AG10803 (cell line): ENCODE measurements around the gene CAB39L.
A peak's percentile ranks its signal among the peaks of the same experiment; 100 is the strongest.

Experiments
- DNase-seq: peaks from one replicate; pipeline ENCODE4 v3.0.0; 2010; ENCODE audit warnings: low read depth
- H3K4me3 ChIP-seq: 2 replicates; pipeline ENCODE4 v1.5.1; 2011; ENCODE audit warnings: mild to moderate bottlenecking, low read length, control low read depth
- TF ChIP-seq, protein P1 (sequence below): conservative IDR thresholded peaks from 2 replicates; pipeline ENCODE4 v1.5.1; 2011; ENCODE audit warnings: mild to moderate bottlenecking, low read length, control low read depth, inconsistent platforms

Gene CAB39L

DNA sequence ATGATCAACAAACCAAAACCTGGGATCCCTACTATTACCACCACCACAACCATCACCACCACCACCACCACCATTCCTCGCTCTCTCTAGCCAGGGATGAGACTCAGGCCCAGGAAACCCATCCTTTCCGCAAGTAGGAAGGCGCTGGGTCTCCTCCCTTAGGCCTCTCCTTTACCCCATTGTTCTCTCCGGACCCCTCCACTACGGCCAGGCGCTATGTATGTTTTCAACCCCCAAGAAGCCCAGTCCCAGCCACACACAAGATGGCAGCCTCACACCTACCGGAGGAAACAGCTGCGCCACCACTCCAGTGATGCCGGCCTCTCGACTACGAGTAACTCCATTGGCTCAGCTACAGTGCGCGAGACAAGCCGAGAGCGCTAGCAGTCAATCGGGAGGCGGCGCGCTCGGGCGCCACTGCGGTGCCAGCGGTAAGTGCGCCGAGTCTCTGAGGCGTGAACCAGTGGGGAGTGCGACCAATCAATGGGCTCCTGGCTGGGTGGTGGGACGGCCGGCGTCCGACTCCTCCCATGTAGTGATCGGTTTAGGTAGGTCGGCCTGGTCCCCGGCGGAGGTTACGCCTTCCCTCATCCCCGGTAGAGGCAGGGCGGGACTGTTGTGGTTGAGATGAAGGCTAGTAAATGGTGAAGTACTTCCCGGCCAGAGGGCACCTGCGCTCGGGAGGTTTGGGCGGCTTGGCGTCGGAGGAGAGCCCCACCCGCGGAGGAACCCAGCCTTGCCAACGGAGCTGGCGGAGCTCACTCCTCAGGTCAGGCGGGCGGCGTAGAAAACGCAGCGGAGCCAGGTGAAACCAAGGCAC is at the start of gene CAB39L, which contains the start of gene SETDB2:
TSS of gene CAB39L (minus strand) at position 361 of the 820 bp plus-strand sequence. CDS start 61,154 bp downstream, outside the sequence.
TSS of gene SETDB2 (plus strand) at position 571 of the 820 bp plus-strand sequence. CDS start 7,620 bp downstream, outside the sequence.
- TF ChIP-seq, protein P1, sequence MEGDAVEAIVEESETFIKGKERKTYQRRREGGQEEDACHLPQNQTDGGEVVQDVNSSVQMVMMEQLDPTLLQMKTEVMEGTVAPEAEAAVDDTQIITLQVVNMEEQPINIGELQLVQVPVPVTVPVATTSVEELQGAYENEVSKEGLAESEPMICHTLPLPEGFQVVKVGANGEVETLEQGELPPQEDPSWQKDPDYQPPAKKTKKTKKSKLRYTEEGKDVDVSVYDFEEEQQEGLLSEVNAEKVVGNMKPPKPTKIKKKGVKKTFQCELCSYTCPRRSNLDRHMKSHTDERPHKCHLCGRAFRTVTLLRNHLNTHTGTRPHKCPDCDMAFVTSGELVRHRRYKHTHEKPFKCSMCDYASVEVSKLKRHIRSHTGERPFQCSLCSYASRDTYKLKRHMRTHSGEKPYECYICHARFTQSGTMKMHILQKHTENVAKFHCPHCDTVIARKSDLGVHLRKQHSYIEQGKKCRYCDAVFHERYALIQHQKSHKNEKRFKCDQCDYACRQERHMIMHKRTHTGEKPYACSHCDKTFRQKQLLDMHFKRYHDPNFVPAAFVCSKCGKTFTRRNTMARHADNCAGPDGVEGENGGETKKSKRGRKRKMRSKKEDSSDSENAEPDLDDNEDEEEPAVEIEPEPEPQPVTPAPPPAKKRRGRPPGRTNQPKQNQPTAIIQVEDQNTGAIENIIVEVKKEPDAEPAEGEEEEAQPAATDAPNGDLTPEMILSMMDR, result peak; percentile 50
- peak; percentile 98 for DNase-seq
- H3K4me3 ChIP-seq, result peak within 1 kb of the TSS; percentile 91

DNA sequence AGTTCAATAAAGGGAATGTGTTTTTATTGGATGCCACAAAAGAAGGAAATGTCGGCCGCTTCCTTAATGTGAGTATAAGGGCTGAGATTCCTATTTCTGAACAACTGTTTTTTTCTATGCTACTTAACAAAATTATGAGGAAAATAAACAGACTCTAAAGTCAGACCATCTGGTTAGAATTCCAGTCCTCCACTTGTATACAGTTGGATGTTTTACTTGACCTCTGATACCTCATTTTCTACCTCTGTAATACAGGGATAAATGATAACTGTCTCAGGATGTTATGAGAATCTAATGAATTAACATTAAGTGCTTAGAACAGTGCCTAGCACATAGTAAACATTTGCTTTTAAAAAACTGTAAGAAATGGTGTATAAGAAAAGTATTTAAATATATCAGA is 44.7 kb upstream of the CAB39L start:
- TF ChIP-seq, protein P1, result no peak
- H3K4me3 ChIP-seq, result no peak overlapping the region
- no peak for DNase-seq

DNA sequence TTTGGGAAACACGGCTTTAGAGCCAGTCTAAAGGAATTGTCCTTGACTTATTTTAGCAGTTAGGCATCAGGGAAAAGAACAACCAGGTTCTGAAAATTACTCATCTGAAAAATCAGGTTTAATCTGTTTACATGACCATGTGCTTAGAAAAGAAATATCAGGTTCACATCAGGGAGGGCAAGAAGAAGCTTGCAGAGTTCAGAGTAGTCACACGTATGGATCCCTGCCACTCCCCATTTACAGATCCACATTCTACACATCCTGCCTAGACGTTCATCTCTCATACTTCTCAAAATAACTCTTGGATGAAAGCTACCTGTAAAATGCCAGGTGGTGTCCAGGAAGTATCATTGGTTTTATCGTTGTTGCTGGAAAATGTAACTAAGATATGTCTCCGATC is 37.9 kb upstream of the CAB39L start:
- H3K4me3 ChIP-seq, result no peak overlapping the region
- TF ChIP-seq, protein P1, result no peak
- DNase-seq, result no peak

- no peak overlapping the region for H3K4me3 ChIP-seq
- TF ChIP-seq, protein P1, result no peak
- DNase-seq, result no peak
Observed at GRCh38 chr13:49476529-49476928, 32.7 kb upstream of the CAB39L start.

DNA sequence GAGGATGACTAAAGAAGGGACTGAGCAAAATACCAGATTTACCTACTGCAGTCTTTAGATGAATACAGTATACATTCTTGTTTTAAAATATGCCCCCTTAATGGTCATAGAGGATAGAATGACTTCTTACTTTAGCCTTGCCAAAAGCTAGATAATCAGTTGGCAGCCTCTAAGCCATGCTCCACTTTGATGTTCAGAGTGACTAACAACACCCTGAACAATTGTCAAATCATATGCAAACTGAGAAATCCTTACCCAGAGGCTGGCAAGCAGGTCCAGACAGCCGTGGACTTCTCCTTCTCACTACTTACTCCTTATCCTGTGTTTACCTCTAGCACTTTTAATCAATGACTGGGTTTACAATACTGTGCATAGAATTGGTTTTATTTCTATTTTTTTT is 28.3 kb upstream of the CAB39L start:
- TF ChIP-seq, protein P1, result no peak
- DNase-seq, result no peak
- H3K4me3 ChIP-seq, result no peak overlapping the region

- TF ChIP-seq, protein P1, result no peak
- H3K4me3 ChIP-seq, result no peak overlapping the region
- no peak for DNase-seq
Observed at GRCh38 chr13:49466292-49466838, 22.5 kb upstream of the CAB39L start.
